ENCODE measurements around the gene STT3B. TPM values are rescaled to one million over a fixed set of nuclear protein-coding genes. Genes with fewer than 3 reads are reported as not detected.
A peak's percentile ranks its signal among the peaks of the same experiment; 100 is the strongest.

The STT3B gene
- total and polyA plus RNA-seq, 2 of the 13 experiments (the other 11 are each of a cell fraction or from before 2014, with no cell fraction given) = 85.0 to 205 TPM

- TF ChIP-seq ATF4 (CRISPR knock-in tag; IDR thresholded peaks at IDR 0.05) (no peak), RBAK (CRISPR knock-in tag; IDR thresholded peaks at IDR 0.05) (no peak), KIAA2018 (CRISPR knock-in tag; IDR thresholded peaks at IDR 0.05; ENCODE audit: borderline replicate concordance) (no peak), ELK4 (CRISPR knock-in tag; IDR thresholded peaks at IDR 0.05; ENCODE audit: borderline replicate concordance) (no peak), ZFAT (CRISPR knock-in tag; conservative IDR thresholded peaks at IDR 0.05) (no peak), ZNF788 (CRISPR knock-in tag; IDR thresholded peaks at IDR 0.05; ENCODE audit: borderline replicate concordance) (no peak), BRF2 (CRISPR knock-in tag; IDR thresholded peaks at IDR 0.05) (no peak), ZNF703 (CRISPR knock-in tag; IDR thresholded peaks at IDR 0.05; ENCODE audit: borderline replicate concordance) (no peak), DBP (CRISPR knock-in tag; IDR thresholded peaks at IDR 0.05; ENCODE audit: not compliant biosample characterization) (no peak), CENPT (CRISPR knock-in tag; IDR thresholded peaks at IDR 0.05; ENCODE audit: low read depth) (no peak), HDAC2 (CRISPR knock-in tag; IDR thresholded peaks at IDR 0.05) (peak; percentile 71; the same call in 1 of the 2 replicates), ZNF232 (CRISPR knock-in tag; IDR thresholded peaks at IDR 0.05; ENCODE audit: borderline replicate concordance) (no peak), LCORL (IDR thresholded peaks at IDR 0.05) (no peak), LCORL (CRISPR knock-in tag; IDR thresholded peaks at IDR 0.05) (peak; percentile 59; the same call in 1 of the 2 replicates)
Observed at GRCh38 chr3:31592764-31593163, 60.0 kb downstream of the STT3B start (continued).
